GM21529 (cell line): ENCODE results near the gene IGFL3.
"Not testable (repeated sequence)": the region's sequence is repeated elsewhere in the genome, so short reads cannot be mapped to it uniquely, and the experiment has no call there.

ENCODE experiments used
- ATAC-seq: cut with Tn5 transposase; IDR thresholded peaks from one replicate; pipeline ENCODE4 v1.9.1; 2021; ENCODE audit not compliant: unreplicated experiment

IGFL3 gene

GRCh38 chr19:46126086-46126580 lies 1.6 kb upstream of the IGFL3 start:
- no peak for ATAC-seq

GRCh38 chr19:46125447-46125846 lies 959 bp upstream of the IGFL3 start:
- ATAC-seq, result no peak

GRCh38 chr19:46118136-46118535 lies 6.4 kb downstream of the IGFL3 start:
- ATAC-seq, result no peak

GRCh38 chr19:46116121-46116520 lies 8.4 kb downstream of the IGFL3 start:
- no peak for ATAC-seq

GRCh38 chr19:46115396-46116106 lies 8.9 kb downstream of the IGFL3 start:
- peak; percentile 72 for ATAC-seq

GRCh38 chr19:46113726-46114125 lies 10.8 kb downstream of the IGFL3 start:
- no peak for ATAC-seq

- no peak for ATAC-seq
Observed at GRCh38 chr19:46112527-46112926, 12.0 kb downstream of the IGFL3 start.

GRCh38 chr19:46111376-46111775 lies 13.1 kb downstream of the IGFL3 start:
- ATAC-seq, result no peak

GRCh38 chr19:46109876-46110275 lies 14.6 kb downstream of the IGFL3 start:
- no peak for ATAC-seq

GRCh38 chr19:46107371-46107770 lies 17.1 kb downstream of the IGFL3 start:
- ATAC-seq, result no peak

GRCh38 chr19:46102333-46102732 lies 22.2 kb downstream of the IGFL3 start:
- not testable (repeated sequence) for ATAC-seq

GRCh38 chr19:46101293-46101692 lies 23.2 kb downstream of the IGFL3 start:
- ATAC-seq, result no peak

GRCh38 chr19:46100344-46100743 lies 24.1 kb downstream of the IGFL3 start:
- ATAC-seq, result no peak

GRCh38 chr19:46090444-46090843 lies 34.0 kb downstream of the IGFL3 start:
- ATAC-seq, result no peak

GRCh38 chr19:46089432-46089831 lies 35.1 kb downstream of the IGFL3 start:
- no peak for ATAC-seq

- ATAC-seq, result no peak
Observed at GRCh38 chr19:46088101-46088500, 36.4 kb downstream of the IGFL3 start.

GRCh38 chr19:46085888-46086287 lies 38.6 kb downstream of the IGFL3 start:
- ATAC-seq, result no peak

- no peak for ATAC-seq
Observed at GRCh38 chr19:46082728-46083050, 41.8 kb downstream of the IGFL3 start.

GRCh38 chr19:46081928-46082727 lies 42.4 kb downstream of the IGFL3 start:
- ATAC-seq, result no peak

- no peak for ATAC-seq
Observed at GRCh38 chr19:46080561-46080960, 43.9 kb downstream of the IGFL3 start.

- ATAC-seq, result no peak
Observed at GRCh38 chr19:46079576-46079975, 44.9 kb downstream of the IGFL3 start.

- ATAC-seq, result not testable (repeated sequence)
Observed at GRCh38 chr19:46078573-46079332, 45.7 kb downstream of the IGFL3 start.
